NCI-H2029 (cell line): ENCODE measurements around the gene KIAA0586.

Experiments
- DNase-seq: peaks from one replicate; lab custom pipeline; 2025; lab: John Stamatoyannopoulos, UW

KIAA0586 gene

GRCh38 chr14:58598028-58598803, 170.7 kb downstream of the KIAA0586 start:
- DNase-seq: no peak

DNA sequence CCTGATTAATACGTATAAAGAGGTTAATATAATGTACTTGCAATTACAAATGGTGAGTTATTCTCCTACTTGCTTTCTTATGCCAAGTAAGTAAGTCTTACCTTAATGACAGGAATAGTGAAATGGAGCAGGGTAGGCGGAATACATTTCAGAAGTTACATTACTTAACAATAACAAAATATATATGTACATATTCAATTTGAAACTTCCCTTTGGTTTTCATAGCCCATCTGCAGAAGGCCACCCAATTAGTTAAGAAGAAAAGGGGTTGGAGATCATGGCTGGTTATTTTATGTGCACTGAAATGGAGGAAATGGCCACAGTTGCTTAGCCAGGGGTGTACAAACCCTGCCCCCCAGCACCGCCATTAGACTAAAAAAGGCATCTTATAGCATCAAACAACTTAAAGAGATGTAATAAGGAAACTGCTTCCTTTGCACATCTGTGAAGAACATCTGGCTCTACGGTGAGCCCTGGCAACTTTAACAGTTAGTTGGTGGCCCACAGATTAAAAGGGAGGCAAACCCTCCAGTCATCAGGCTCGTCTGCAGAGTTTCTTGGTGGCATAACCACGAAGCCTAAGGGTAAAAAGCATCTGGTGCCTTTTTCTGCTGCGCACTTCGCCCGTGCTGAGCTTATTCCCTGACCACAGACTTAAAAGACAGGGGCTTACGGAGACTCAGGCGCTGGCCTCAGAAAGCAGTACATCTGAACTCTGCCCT, 171.4 kb downstream of the KIAA0586 start:
- no peak for DNase-seq

GRCh38 chr14:58599707-58600106, 172.2 kb downstream of the KIAA0586 start:
- DNase-seq: no peak
